WTC11 (cell line): ENCODE results near the gene CYP21A2. TPM values are rescaled to one million over a fixed set of nuclear protein-coding genes. Genes with fewer than 3 reads are reported as not detected.

ENCODE experiments used
- ATAC-seq: fragments of 200-7000 bp; cut with Tn5 transposase; 2 replicates; pipeline ENCODE4 v1.10.0; 2021; ENCODE audit warnings: mild to moderate bottlenecking, moderate library complexity
- CTCF ChIA-PET: fragments of 300-600 bp; sonication (Branson Sonifier 250); formaldehyde crosslinking; loops from one replicate; lab custom pipeline; 2021; ENCODE audit warnings: antibody characterized with exemption; lab: Charles Lee
- POLR2A ChIA-PET: fragments of 350-600 bp; sonication (Branson Sonifier 250); formaldehyde crosslinking; loops from one replicate; lab custom pipeline; 2021; ENCODE audit warnings: antibody characterized with exemption; lab: Charles Lee
- DNase-seq: peaks from one replicate; pipeline ENCODE4 v3.0.0; 2021; ENCODE audit warnings: low spot score
- H3K27ac Mint-ChIP-seq: 2 replicates; pipeline ENCODE4 v1.8.0; 2021; ENCODE audit warnings: mixed read lengths
- H3K27me3 Mint-ChIP-seq: 2 replicates; pipeline ENCODE4 v1.8.0; 2021; ENCODE audit warnings: low read depth, mild to moderate bottlenecking, moderate library complexity, mixed read lengths
- H3K36me3 Mint-ChIP-seq: 2 replicates; pipeline ENCODE4 v1.8.0; 2021; ENCODE audit warnings: mixed read lengths
- H3K4me1 Mint-ChIP-seq: 2 replicates; pipeline ENCODE4 v1.8.0; 2022; ENCODE audit warnings: mixed read lengths
- H3K4me3 Mint-ChIP-seq: 2 replicates; pipeline ENCODE4 v1.8.0; 2021; ENCODE audit warnings: mild to moderate bottlenecking, moderate library complexity, mixed read lengths
- H3K9me3 Mint-ChIP-seq: 2 replicates; pipeline ENCODE4 v1.8.0; 2021; ENCODE audit warnings: mixed read lengths
- ATF1 ChIP-seq: sonication (generic); formaldehyde crosslinking; IDR thresholded peaks from 2 replicates; pipeline ENCODE4 v1.8.1; 2023; ENCODE audit warnings: mild to moderate bottlenecking, moderate library complexity, missing genetic modification reagents
- ATF2 ChIP-seq: sonication (generic); formaldehyde crosslinking; IDR thresholded peaks from 2 replicates; pipeline ENCODE4 v1.8.1; 2022; ENCODE audit warnings: low read depth, missing genetic modification reagents, borderline replicate concordance
- ATF6 ChIP-seq: sonication (generic); formaldehyde crosslinking; IDR thresholded peaks from 2 replicates; pipeline ENCODE4 v1.8.1; 2023; ENCODE audit warnings: mild to moderate bottlenecking, missing genetic modification reagents
- CBFB ChIP-seq: sonication (generic); formaldehyde crosslinking; IDR thresholded peaks from 2 replicates; pipeline ENCODE4 v1.8.1; 2022; ENCODE audit warnings: mild to moderate bottlenecking, low read depth, missing genetic modification reagents
- ESRRA ChIP-seq: sonication (generic); formaldehyde crosslinking; IDR thresholded peaks from 2 replicates; pipeline ENCODE4 v1.8.1; 2022; ENCODE audit warnings: mild to moderate bottlenecking, missing genetic modification reagents, borderline replicate concordance
- ETV6 ChIP-seq: sonication (generic); formaldehyde crosslinking; IDR thresholded peaks from 2 replicates; pipeline ENCODE4 v1.8.1; 2022; ENCODE audit warnings: mild to moderate bottlenecking, missing genetic modification reagents
- FOXP1 ChIP-seq: sonication (generic); formaldehyde crosslinking; IDR thresholded peaks from 2 replicates; pipeline ENCODE4 v1.8.0; 2022; ENCODE audit warnings: missing genetic modification reagents, mild to moderate bottlenecking, moderate library complexity, borderline replicate concordance
- GABPB1 ChIP-seq: sonication (generic); formaldehyde crosslinking; IDR thresholded peaks from 2 replicates; pipeline ENCODE4 v1.8.1; 2023; ENCODE audit warnings: mild to moderate bottlenecking, missing genetic modification reagents
- IRF1 ChIP-seq: sonication (generic); formaldehyde crosslinking; IDR thresholded peaks from 2 replicates; pipeline ENCODE4 v1.8.0; 2023; ENCODE audit warnings: missing genetic modification reagents
- JAZF1 ChIP-seq: fragments of 250-450 bp; sonication (Bioruptor Pico); IDR thresholded peaks from 2 replicates; pipeline ENCODE4 v1.9.0; 2021; ENCODE audit warnings: moderate library complexity, mild to moderate bottlenecking, inconsistent platforms
- PREB ChIP-seq: sonication (generic); formaldehyde crosslinking; IDR thresholded peaks from 2 replicates; pipeline ENCODE4 v1.8.1; 2022; ENCODE audit warnings: mild to moderate bottlenecking, missing genetic modification reagents, moderate library complexity, borderline replicate concordance
- SMAD4 ChIP-seq: sonication (generic); formaldehyde crosslinking; IDR thresholded peaks from 2 replicates; pipeline ENCODE4 v1.8.0; 2022; ENCODE audit warnings: mild to moderate bottlenecking, missing genetic modification reagents
- SOX15 ChIP-seq: fragments of 250-450 bp; sonication (Bioruptor Pico); IDR thresholded peaks from 2 replicates; pipeline ENCODE4 v1.9.0; 2021; ENCODE audit warnings: mild to moderate bottlenecking
- SP1 ChIP-seq: sonication (generic); formaldehyde crosslinking; conservative IDR thresholded peaks from 2 replicates; pipeline ENCODE4 v1.8.1; 2022; ENCODE audit warnings: missing genetic modification reagents
- TEAD4 ChIP-seq: sonication (generic); formaldehyde crosslinking; IDR thresholded peaks from 2 replicates; pipeline ENCODE4 v1.8.0; 2022; ENCODE audit warnings: mild to moderate bottlenecking, missing genetic modification reagents
- USF2 ChIP-seq: sonication (generic); formaldehyde crosslinking; IDR thresholded peaks from 2 replicates; pipeline ENCODE4 v1.8.1; 2023; ENCODE audit warnings: mild to moderate bottlenecking, missing genetic modification reagents, moderate library complexity
- ZMAT4 ChIP-seq: fragments of 250-450 bp; sonication (Bioruptor Pico); IDR thresholded peaks from 2 replicates; pipeline ENCODE4 v1.9.0; 2021; ENCODE audit warnings: mild to moderate bottlenecking
- ZNF396 ChIP-seq: fragments of 250-450 bp; sonication (Bioruptor Pico); IDR thresholded peaks from 2 replicates; pipeline ENCODE4 v1.8.0; 2021; ENCODE audit warnings: mild to moderate bottlenecking, moderate library complexity, borderline replicate concordance
- ZNF425 ChIP-seq: fragments of 250-450 bp; sonication (Bioruptor Pico); conservative IDR thresholded peaks from 2 replicates; pipeline ENCODE4 v1.9.0; 2021; ENCODE audit warnings: mild to moderate bottlenecking
- ZSCAN18 ChIP-seq: fragments of 250-450 bp; sonication (Bioruptor Pico); IDR thresholded peaks from 2 replicates; pipeline ENCODE4 v2.1.2; 2022; ENCODE audit warnings: mild to moderate bottlenecking, moderate library complexity
- total RNA-seq: library from RNA; stranded (reverse); gene quantifications from 3 replicates; pipeline ENCODE4 v1.2.3, GENCODE V29; 2021

The CYP21A2 gene
- total RNA-seq, 1 experiment from 2014 or later, result 1.2 TPM

- TF ChIP-seq ESRRA (CRISPR knock-in tag) (no peak), PREB (no peak)
Measured at GRCh38 chr6:32083812-32084768, 45.9 kb downstream of the CYP21A2 start (continued).

GRCh38 chr6:32084780-32085179 is 46.6 kb downstream of the CYP21A2 start:
- ChIA-PET CTCF (interaction anchor here (0.6 kb wide), 1 partner anchor 532 kb away, joined by 3 read pairs; no protein-coding TSS in a partner anchor), POLR2A (no interaction called here)
- no peak overlapping the region for H3K27ac Mint-ChIP-seq
- H3K36me3 Mint-ChIP-seq, result no peaks in the 10 kb centered on the region
- peaks cover 16% of the 10 kb centered on the region for H3K4me1 Mint-ChIP-seq
- no peaks in the 10 kb centered on the region for H3K9me3 Mint-ChIP-seq
- TF ChIP-seq ZSCAN18 (CRISPR knock-in tag) (no peak), GABPB1 (CRISPR knock-in tag) (no peak), SMAD4 (no peak), SOX15 (no peak), ZNF396 (CRISPR knock-in tag) (no peak), TEAD4 (CRISPR knock-in tag) (no peak), JAZF1 (CRISPR knock-in tag) (no peak), ATF2 (CRISPR knock-in tag) (no peak), ZMAT4 (CRISPR knock-in tag) (no peak), ATF6 (no peak), FOXP1 (CRISPR knock-in tag) (no peak), ATF1 (CRISPR knock-in tag) (no peak), IRF1 (no peak), SP1 (CRISPR knock-in tag) (no peak), ETV6 (CRISPR knock-in tag) (no peak), ZNF425 (no peak), CBFB (CRISPR knock-in tag) (no peak), USF2 (CRISPR knock-in tag) (no peak)
- H3K27me3 Mint-ChIP-seq, result peaks cover 13% of the 10 kb centered on the region
- DNase-seq (no peak), ATAC-seq (no peak)
- H3K4me3 Mint-ChIP-seq, result no peak overlapping the region
